Measurements from ENCODE around the gene GAS7. TPM values are rescaled to one million over a fixed set of nuclear protein-coding genes. Genes with fewer than 3 reads are reported as not detected.

The GAS7 gene
- total RNA-seq, 2 donors from 2014 or later = 8.0 to 20.1 TPM

GRCh38 chr17:10031606-10032005 lies 166.8 kb downstream of the GAS7 start:
- no peak for TF ChIP-seq POLR2A (IDR thresholded peaks at IDR 0.05)
- no peak for TF ChIP-seq CTCF (IDR thresholded peaks at IDR 0.05)
- Histone ChIP-seq H3K27ac (peak overlapping the region in 3 of 4 donors; percentile 42 to 77 (median 51)), H3K9me3 (no peaks in the 10 kb centered on the region), H3K36me3 (replicated peaks in 1 of 2; ENCODE audit: insufficient read depth in 1 of 2, low read depth in 2 of 2) (no peaks in the 10 kb centered on the region), H3K4me3 (no peak overlapping the region), H3K27me3 (no peaks in the 10 kb centered on the region), H3K4me1 (peaks cover 20% of the 10 kb centered on the region)
- WGBS, 2 donors = 71 to 72% methylated on average over 11 of the region's 11 CpGs
- DNase-seq (no peak), ATAC-seq (no peak)
- intact Hi-C loops (cut with DNase I) = no loop called here

- ATAC-seq = peak; percentile 81
- intact Hi-C loops (cut with DNase I) = no loop called here
These were observed 167.3 kb downstream of the GAS7 start for GRCh38 chr17:10031127-10031526.

GRCh38 chr17:10029129-10029528 lies 169.3 kb downstream of the GAS7 start:
- TF ChIP-seq CTCF (IDR thresholded peaks at IDR 0.05) (no peak), POLR2A (IDR thresholded peaks at IDR 0.05) (no peak)
- peaks cover 14% of the 10 kb centered on the region for H3K4me1 ChIP-seq
- ATAC-seq = no peak
- H3K4me3 ChIP-seq = no peak overlapping the region
- no peaks in the 10 kb centered on the region for H3K36me3 ChIP-seq (replicated peaks in 1 of 2; ENCODE audit: insufficient read depth in 1 of 2, low read depth in 2 of 2)
- intact Hi-C loops (cut with DNase I) = no loop called here
- no peaks in the 10 kb centered on the region for H3K27me3 ChIP-seq
- DNase-seq = no peak
- no peak overlapping the region for H3K27ac ChIP-seq
- H3K9me3 ChIP-seq = no peaks in the 10 kb centered on the region
- WGBS, 2 donors = 33 to 48% methylated on average over 7 of the region's 7 CpGs

More at GRCh38 chr17:10031127-10031526, 167.3 kb downstream of the GAS7 start:
- no peak for DNase-seq
- 13 to 20% methylated on average over 3 of the region's 3 CpGs for WGBS, 2 donors
- H3K9me3 ChIP-seq = no peaks in the 10 kb centered on the region
- H3K27ac ChIP-seq = peak overlapping the region; percentile 32 to 77 (median 46)
- TF ChIP-seq CTCF (IDR thresholded peaks at IDR 0.05) (no peak), POLR2A (IDR thresholded peaks at IDR 0.05) (no peak)
- H3K36me3 ChIP-seq (replicated peaks in 1 of 2; ENCODE audit: insufficient read depth in 1 of 2, low read depth in 2 of 2) = no peaks in the 10 kb centered on the region
- no peaks in the 10 kb centered on the region for H3K27me3 ChIP-seq
- no peak overlapping the region for H3K4me3 ChIP-seq
- H3K4me1 ChIP-seq = peaks cover 15% of the 10 kb centered on the region

- Histone ChIP-seq H3K4me1 (peaks cover 7% of the 10 kb centered on the region), H3K27ac (no peak overlapping the region), H3K9me3 (no peaks in the 10 kb centered on the region), H3K4me3 (no peak overlapping the region), H3K27me3 (no peaks in the 10 kb centered on the region), H3K36me3 (replicated peaks in 1 of 2; ENCODE audit: insufficient read depth in 1 of 2, low read depth in 2 of 2) (no peaks in the 10 kb centered on the region)
- TF ChIP-seq CTCF (IDR thresholded peaks at IDR 0.05) = no peak
- TF ChIP-seq POLR2A (IDR thresholded peaks at IDR 0.05) = no peak
- ATAC-seq (no peak), DNase-seq (no peak)
- intact Hi-C loops (cut with DNase I) = no loop called here
- WGBS, 2 donors = 26 to 36% methylated on average over 14 to 21 of the region's 21 CpGs
These were observed 172.2 kb downstream of the GAS7 start for GRCh38 chr17:10025976-10026901.
